HepG2 (cell line): Measurements from ENCODE around the gene TENT5A. TPM values are rescaled to one million over a fixed set of nuclear protein-coding genes. Genes with fewer than 3 reads are reported as not detected.

Source experiments
- ATAC-seq: fragments of 200-7000 bp; cut with Tn5 transposase; 3 replicates; pipeline ENCODE4 v1.9.1; 2020; ENCODE audit warnings: mild to moderate bottlenecking, moderate library complexity
- BruUV-seq: library from RNA; stranded (reverse); fragments of 400-500 nt; replicated peaks from 2 replicates; lab custom pipeline; 2021; lab: Mats Ljungman, UMichigan
- CTCF ChIA-PET: fragments of 300-600 bp; formaldehyde crosslinking; extraction: SDS; loops from one replicate; lab custom pipeline; 2021; ENCODE audit warnings: low total read pairs, inconsistent platforms, low intra/inter-chr PET ratio; lab: Yijun Ruan, JAX
- POLR2A ChIA-PET: fragments of 350-600 bp; sonication (Branson Sonifier 250); formaldehyde crosslinking; loops from one replicate; lab custom pipeline; 2020; ENCODE audit warnings: antibody characterized with exemption, inconsistent platforms; lab: Yijun Ruan, JAX
- DNase-seq: peaks from one replicate; pipeline ENCODE4 v3.0.0-alpha.2; 2015; ENCODE audit warnings: low spot score
- FAIRE-seq: peaks from 3 replicates; lab custom pipeline; 2011; peaks lifted over from hg19 to GRCh38; lab: Jason Lieb, UNC
- H2AFZ ChIP-seq: one replicate; pipeline ENCODE4 v1.6.1; 2011; ENCODE audit warnings: low read length, inconsistent platforms
- H3K27ac ChIP-seq: fragments of 300-600 bp; 3 replicates; pipeline ENCODE4 v1.8.0; 2011; ENCODE audit warnings: mixed run types, mild to moderate bottlenecking, mixed read lengths, low read length, inconsistent platforms; ENCODE audit not compliant: insufficient read depth; ENCODE audit errors: extremely low read length
- H3K27me3 ChIP-seq, 2 experiments: fragments of 200-600 bp in 1 of 2; 2 replicates in 1 of 2; 3 replicates in 1 of 2; pipeline versions ENCODE4 v1.6.0 to v1.8.0; 2011; ENCODE audit warnings: low read length in 2 of 2, mild to moderate bottlenecking in 2 of 2, moderate library complexity in 2 of 2, inconsistent platforms in 1 of 2; ENCODE audit not compliant: insufficient read depth in 2 of 2, control insufficient read depth in 1 of 2
- H3K36me3 ChIP-seq, 2 experiments: fragments of 200-600 bp in 1 of 2; replicated peaks in 1 of 2; 2 replicates in 1 of 2; 3 replicates in 1 of 2; pipeline versions ENCODE4 v1.5.1 to v1.8.0; 2011; ENCODE audit warnings: low read length in 2 of 2, inconsistent platforms in 1 of 2; ENCODE audit not compliant: insufficient read depth in 2 of 2, control insufficient read depth in 1 of 2
- H3K4me1 ChIP-seq: 2 replicates; pipeline ENCODE4 v1.5.1; 2012; ENCODE audit warnings: low read length, inconsistent platforms; ENCODE audit not compliant: insufficient read depth
- H3K4me2 ChIP-seq: 2 replicates; pipeline ENCODE4 v1.6.0; 2011; ENCODE audit warnings: low read depth, low read length, inconsistent platforms
- H3K4me3 ChIP-seq, 3 experiments: fragments of 200-600 bp in 1 of 3; sonication (generic), shearing (Covaris generic) in 1 of 3; replicated peaks in 1 of 3; 2 replicates each; pipeline ENCODE4 v1.5.1; 2011 to 2016; ENCODE audit warnings: low read length in 3 of 3, inconsistent platforms in 2 of 3, low read depth in 2 of 3, mild to moderate bottlenecking in 2 of 3, control low read depth in 1 of 3, mixed read lengths in 1 of 3; ENCODE audit not compliant: insufficient read depth in 1 of 3
- H3K79me2 ChIP-seq: one replicate; pipeline ENCODE4 v1.6.1; 2011; ENCODE audit warnings: low read length, inconsistent platforms; ENCODE audit not compliant: insufficient read depth
- H3K9ac ChIP-seq: 2 replicates; pipeline ENCODE4 v1.6.0; 2011; ENCODE audit warnings: mild to moderate bottlenecking, low read depth, low read length, inconsistent platforms; ENCODE audit not compliant: insufficient read depth
- H3K9me3 ChIP-seq: 2 replicates; pipeline ENCODE4 v1.5.1; 2012; ENCODE audit warnings: mild to moderate bottlenecking, low read length
- H4K20me1 ChIP-seq: 2 replicates; pipeline ENCODE4 v1.6.0; 2011; ENCODE audit warnings: inconsistent platforms, mild to moderate bottlenecking, low read length, moderate library complexity; ENCODE audit not compliant: insufficient read depth
- ATF7 ChIP-seq, 2 experiments: fragments of 450-650 bp in 1 of 2; sonication (generic) in 1 of 2; formaldehyde crosslinking in 1 of 2; IDR thresholded peaks; 2 replicates each; pipeline versions ENCODE4 v1.4.0 to v1.6.1; 2016 to 2020; ENCODE audit warnings: antibody characterized with exemption in 1 of 2, mild to moderate bottlenecking in 1 of 2, missing genetic modification reagents in 1 of 2
- CREB1 ChIP-seq, 2 experiments: fragments of 450-650 bp in 1 of 2; IDR thresholded peaks; 2 replicates each; pipeline ENCODE4 v1.6.1; 2016 to 2017; ENCODE audit warnings: control low read depth in 1 of 2, mild to moderate bottlenecking in 1 of 2, missing compliant biosample characterization in 1 of 2, missing genetic modification characterization in 1 of 2
- HCFC1 ChIP-seq: fragments of 150-350 bp; IDR thresholded peaks from 2 replicates; pipeline ENCODE4 v1.6.1; 2014; ENCODE audit warnings: low read depth, low read length
- MAFF ChIP-seq: IDR thresholded peaks from 2 replicates; pipeline ENCODE4 v1.6.1; 2011; ENCODE audit warnings: low read depth, low read length, improper control_type of control experiment
- MAFK ChIP-seq, 2 experiments: IDR thresholded peaks in 1 of 2; conservative IDR thresholded peaks in 1 of 2; 2 replicates each; pipeline ENCODE4 v1.6.1; 2011; ENCODE audit warnings: improper control_type of control experiment in 2 of 2, low read length in 2 of 2
- ONECUT2 ChIP-seq: sonication (generic); formaldehyde crosslinking; IDR thresholded peaks from 2 replicates; pipeline ENCODE4 v1.4.0; 2020; ENCODE audit warnings: missing genetic modification reagents
- PAWR ChIP-seq: sonication (generic); formaldehyde crosslinking; IDR thresholded peaks from 2 replicates; pipeline ENCODE4 v1.4.0; 2020; ENCODE audit warnings: missing genetic modification reagents, mild to moderate bottlenecking, borderline replicate concordance
- SIX4 ChIP-seq: sonication (generic); formaldehyde crosslinking; IDR thresholded peaks from 2 replicates; pipeline ENCODE4 v1.4.0; 2020; ENCODE audit warnings: missing genetic modification reagents
- SOX5 ChIP-seq: IDR thresholded peaks from 2 replicates; pipeline ENCODE4 v1.6.1; 2016; ENCODE audit warnings: borderline replicate concordance
- SP4 ChIP-seq: sonication (generic); formaldehyde crosslinking; IDR thresholded peaks from 2 replicates; pipeline ENCODE4 v1.8.1; 2023; ENCODE audit warnings: mild to moderate bottlenecking, missing genetic modification reagents
- ZNF383 ChIP-seq: sonication (generic); formaldehyde crosslinking; IDR thresholded peaks from 2 replicates; pipeline ENCODE4 v1.4.0; 2020; ENCODE audit warnings: missing genetic modification reagents, mild to moderate bottlenecking, borderline replicate concordance
- ZNF569 ChIP-seq: sonication (generic); formaldehyde crosslinking; IDR thresholded peaks from 2 replicates; pipeline ENCODE4 v1.5.0; 2020; ENCODE audit warnings: mild to moderate bottlenecking, missing genetic modification reagents, moderate library complexity, borderline replicate concordance
- WGBS: methylation state at CpG from one replicate; pipeline ENCODE4 v1.1.6; 2017; ENCODE audit warnings: low lambda C conversion rate; 5-methylcytosine and 5-hydroxymethylcytosine counted together
- in situ Hi-C: cut with HindIII; loops from 2 replicates; pipeline ENCODE4 v1.10.0; 2017; ENCODE audit warnings: low pct_unique_long_range_greater_than_20kb; ENCODE audit not compliant: extremely low pct_ligation_motif_present
- intact Hi-C: fragments of 100-400 bp; cut with micrococcal nuclease; formaldehyde crosslinking; loops from one replicate; pipeline ENCODE4 v1.10.0; 2022; ENCODE audit not compliant: unreplicated experiment
- polyA plus RNA-seq, 8 experiments: library from polyadenylated mRNA; depleted of rRNA in 3 of 8; stranded (reverse) in 7 of 8; unstranded in 1 of 8; fragments of >200 nt; fragmentation: Illumina TruSeq in 4 of 8; extraction: Trizol in 4 of 8; gene quantifications; 2 replicates each; pipeline versions ENCODE4 v1.2.1 to v1.2.3, GENCODE V29; 2011 to 2016; ENCODE audit warnings: low read depth in 4 of 8, missing spikeins in 1 of 8, mixed read lengths in 1 of 8; ENCODE audit not compliant: insufficient read depth in 1 of 8
- total RNA-seq, 5 experiments: library from RNA; depleted of rRNA; stranded (reverse); fragments of >200 nt; fragmentation: Illumina TruSeq; extraction: Trizol; gene quantifications; 2 replicates each; pipeline ENCODE4 v1.2.3, GENCODE V29; 2016; ENCODE audit warnings: low read depth in 1 of 5
- TF ChIP-seq, protein P1 (sequence below): sonication (generic); formaldehyde crosslinking; IDR thresholded peaks from 2 replicates; pipeline ENCODE4 v1.4.0; 2020; ENCODE audit warnings: missing genetic modification reagents

Gene TENT5A
- total and polyA plus RNA-seq, 2 of the 13 experiments (the other 11 are each of a cell fraction or from before 2014, with no cell fraction given) = 8.0 to 13.8 TPM

DNA sequence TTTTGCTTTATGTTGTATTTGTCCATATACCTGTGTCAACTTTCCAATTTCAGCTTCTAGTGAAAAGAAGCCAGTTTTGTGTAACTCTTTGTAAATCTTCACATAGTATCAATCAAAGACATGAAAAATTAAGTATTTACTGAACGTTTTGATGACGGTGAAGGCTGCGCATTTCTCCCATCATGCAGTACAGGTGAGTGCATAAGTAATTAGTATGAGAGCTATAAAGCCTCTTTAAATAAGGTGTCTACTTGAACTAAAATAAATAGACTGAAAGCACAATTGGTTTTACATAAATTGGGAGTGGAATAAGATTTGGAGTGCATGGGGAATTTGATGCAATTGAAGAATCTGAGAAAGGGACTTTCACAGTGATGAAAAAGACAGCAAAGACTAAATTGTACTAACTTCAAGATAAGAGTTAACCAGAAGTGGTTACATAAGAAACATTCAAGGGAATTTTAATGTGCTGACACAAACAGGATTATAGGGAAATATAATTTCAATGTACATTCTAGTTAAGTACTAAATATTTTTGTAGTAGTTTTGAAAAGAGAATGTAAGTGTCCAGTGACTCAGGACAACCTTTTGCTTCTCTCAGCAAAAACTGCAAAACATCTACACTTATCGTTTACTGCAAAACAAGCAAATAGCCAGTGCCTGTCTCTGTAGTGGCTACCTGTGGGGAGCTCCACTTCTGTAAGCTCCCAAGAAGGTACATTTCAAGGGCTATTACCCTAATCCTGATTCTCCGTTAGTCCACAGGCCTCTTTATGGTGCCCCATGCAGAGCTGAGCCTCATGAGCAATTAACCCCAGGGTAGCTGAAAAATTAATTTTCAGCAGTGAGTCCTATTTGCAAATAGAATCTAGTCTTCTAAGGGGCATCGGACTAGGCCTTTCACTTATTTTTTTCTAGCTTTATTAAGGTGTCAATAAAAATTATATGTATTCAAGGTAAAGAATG lies 13.0 kb downstream of the TENT5A start:
- H3K79me2 ChIP-seq = no peaks in the 10 kb centered on the region
- H3K4me1 ChIP-seq = peaks cover 9% of the 10 kb centered on the region
- ChIA-PET POLR2A (interaction anchor here (1.4 kb wide), 1 partner anchor 14 kb away, joined by 3 read pairs; no protein-coding TSS in a partner anchor), CTCF (no interaction called here)
- H4K20me1 ChIP-seq = no peaks in the 10 kb centered on the region
- no peak overlapping the region for H3K4me3 ChIP-seq
- H3K27me3 ChIP-seq = no peaks in the 10 kb centered on the region
- WGBS = 91% methylated on average over 6 of the region's 6 CpGs
- FAIRE-seq (no peak), DNase-seq (no peak), ATAC-seq (no peak)
- in situ Hi-C loops = no loop called here
- no peaks in the 10 kb centered on the region for H3K36me3 ChIP-seq
- H3K4me2 ChIP-seq = no peak overlapping the region
- TF ChIP-seq MAFF (peak; percentile 57), SP4 (CRISPR knock-in tag) (no peak), SIX4 (no peak), MAFK (conservative IDR thresholded peaks at IDR 0.05 in 1 of 2, IDR thresholded peaks at IDR 0.05 in 1 of 2; ENCODE audit: low read length in 2 of 2) (peak; percentile 44 to 78; a peak in 3 of 4 replicates)
- intact Hi-C loops = no loop called here
- H3K9me3 ChIP-seq = no peaks in the 10 kb centered on the region
- H3K9ac ChIP-seq = no peak overlapping the region
- no peak overlapping the region for H3K27ac ChIP-seq
- no TSS peak for BruUV-seq
- no peak overlapping the region for H2AFZ ChIP-seq

- ChIA-PET CTCF (no interaction called here), POLR2A (no interaction called here)
- H3K4me3 ChIP-seq = no peak overlapping the region
- FAIRE-seq = no peak
- no peak overlapping the region for H3K9ac ChIP-seq
- in situ Hi-C loops = no loop called here
- H3K27ac ChIP-seq = no peak overlapping the region
- H3K36me3 ChIP-seq = no peaks in the 10 kb centered on the region
- H3K27me3 ChIP-seq = no peaks in the 10 kb centered on the region
- H3K9me3 ChIP-seq = no peaks in the 10 kb centered on the region
- H3K4me1 ChIP-seq = no peaks in the 10 kb centered on the region
- no peak overlapping the region for H2AFZ ChIP-seq
- intact Hi-C loops = no loop called here
- no peaks in the 10 kb centered on the region for H3K79me2 ChIP-seq
- H3K4me2 ChIP-seq = no peak overlapping the region
- no peak for DNase-seq
- TF ChIP-seq CREB1 (IDR thresholded peaks at IDR 0.05) (0 out of 2 replicates have a peak, but pooled peaks have one; percentile 20), CREB1 (CRISPR knock-in tag; IDR thresholded peaks at IDR 0.05) (no peak), HCFC1 (no peak), ATF7 (IDR thresholded peaks at IDR 0.05) (0 out of 2 replicates have a peak, but pooled peaks have one; percentile 13), ATF7 (CRISPR knock-in tag; IDR thresholded peaks at IDR 0.05) (no peak), PAWR (no peak), ZNF569 (no peak), ONECUT2 (CRISPR knock-in tag) (no peak), SOX5 (CRISPR knock-in tag) (no peak), ZNF383 (CRISPR knock-in tag) (no peak)
- TF ChIP-seq, protein P1, sequence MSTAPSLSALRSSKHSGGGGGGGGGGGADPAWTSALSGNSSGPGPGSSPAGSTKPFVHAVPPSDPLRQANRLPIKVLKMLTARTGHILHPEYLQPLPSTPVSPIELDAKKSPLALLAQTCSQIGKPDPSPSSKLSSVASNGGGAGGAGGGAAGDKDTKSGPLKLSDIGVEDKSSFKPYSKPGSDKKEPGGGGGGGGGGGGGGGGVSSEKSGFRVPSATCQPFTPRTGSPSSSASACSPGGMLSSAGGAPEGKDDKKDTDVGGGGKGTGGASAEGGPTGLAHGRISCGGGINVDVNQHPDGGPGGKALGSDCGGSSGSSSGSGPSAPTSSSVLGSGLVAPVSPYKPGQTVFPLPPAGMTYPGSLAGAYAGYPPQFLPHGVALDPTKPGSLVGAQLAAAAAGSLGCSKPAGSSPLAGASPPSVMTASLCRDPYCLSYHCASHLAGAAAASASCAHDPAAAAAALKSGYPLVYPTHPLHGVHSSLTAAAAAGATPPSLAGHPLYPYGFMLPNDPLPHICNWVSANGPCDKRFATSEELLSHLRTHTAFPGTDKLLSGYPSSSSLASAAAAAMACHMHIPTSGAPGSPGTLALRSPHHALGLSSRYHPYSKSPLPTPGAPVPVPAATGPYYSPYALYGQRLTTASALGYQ (CRISPR knock-in tag) = no peak
- ATAC-seq = no peak
- no peaks in the 10 kb centered on the region for H4K20me1 ChIP-seq
- no TSS peak for BruUV-seq
Measured at GRCh38 chr6:81736428-81736827, 16.1 kb downstream of the TENT5A start.
